Rectal smooth muscle tissue (tissue), 1 donor: Measurements from ENCODE around the gene PRPF40A.
"Not testable (repeated sequence)": the region's sequence is repeated elsewhere in the genome, so short reads cannot be mapped to it uniquely, and the experiment has no call there.

Experiments
- H3K27ac ChIP-seq: one replicate; pipeline ENCODE4 v1.7.0; 2013; ENCODE audit warnings: low read depth, low read length, inconsistent platforms
- H3K27me3 ChIP-seq: one replicate; pipeline ENCODE4 v1.7.0; 2013; ENCODE audit warnings: low read length; ENCODE audit not compliant: control insufficient read depth, insufficient read depth
- H3K36me3 ChIP-seq: one replicate; pipeline ENCODE4 v1.7.0; 2013; ENCODE audit warnings: low read length; ENCODE audit not compliant: control insufficient read depth, insufficient read depth
- H3K4me1 ChIP-seq: one replicate; pipeline ENCODE4 v1.7.0; 2013; ENCODE audit warnings: low read length; ENCODE audit not compliant: control insufficient read depth, insufficient read depth
- H3K4me3 ChIP-seq: one replicate; pipeline ENCODE4 v1.7.0; 2013; ENCODE audit warnings: low read length
- H3K9ac ChIP-seq: one replicate; pipeline ENCODE4 v1.7.0; 2013; ENCODE audit warnings: low read length

The PRPF40A gene

GRCh38 chr2:152738438-152738837 is 21.2 kb upstream of the PRPF40A start:
- H3K36me3 ChIP-seq: peaks cover 2% of the 10 kb centered on the region
- no peak overlapping the region for H3K9ac ChIP-seq
- no peak overlapping the region for H3K27ac ChIP-seq
- no peaks in the 10 kb centered on the region for H3K4me1 ChIP-seq
- H3K4me3 ChIP-seq: no peak overlapping the region
- no peaks in the 10 kb centered on the region for H3K27me3 ChIP-seq

GRCh38 chr2:152737509-152737908 is 20.2 kb upstream of the PRPF40A start:
- H3K9ac ChIP-seq, H3K4me1 ChIP-seq, H3K36me3 ChIP-seq, H3K27me3 ChIP-seq, H3K4me3 ChIP-seq, H3K27ac ChIP-seq: not testable (repeated sequence)

GRCh38 chr2:152730591-152731333 is 13.5 kb upstream of the PRPF40A start:
- Histone ChIP-seq H3K9ac (no peak overlapping the region), H3K4me1 (no peaks in the 10 kb centered on the region), H3K27me3 (no peaks in the 10 kb centered on the region), H3K4me3 (no peak overlapping the region), H3K27ac (no peak overlapping the region), H3K36me3 (no peaks in the 10 kb centered on the region)

GRCh38 chr2:152729844-152730243 is 12.6 kb upstream of the PRPF40A start:
- Histone ChIP-seq H3K27ac (no peak overlapping the region), H3K4me3 (no peak overlapping the region), H3K27me3 (no peaks in the 10 kb centered on the region), H3K36me3 (no peaks in the 10 kb centered on the region), H3K9ac (no peak overlapping the region), H3K4me1 (no peaks in the 10 kb centered on the region)

- no peak overlapping the region for H3K27ac ChIP-seq
- no peak overlapping the region for H3K4me3 ChIP-seq
- no peaks in the 10 kb centered on the region for H3K27me3 ChIP-seq
- peaks cover 6% of the 10 kb centered on the region for H3K4me1 ChIP-seq
- no peak overlapping the region for H3K9ac ChIP-seq
- H3K36me3 ChIP-seq: no peaks in the 10 kb centered on the region
Observed at GRCh38 chr2:152723918-152724317, 6.7 kb upstream of the PRPF40A start.

- H3K9ac ChIP-seq, H3K36me3 ChIP-seq, H3K27ac ChIP-seq: not testable (repeated sequence)
Observed at GRCh38 chr2:152722639-152723038, 5.4 kb upstream of the PRPF40A start.

GRCh38 chr2:152720794-152721193 is 3.5 kb upstream of the PRPF40A start:
- H3K4me3 ChIP-seq: no peak overlapping the region
- no peaks in the 10 kb centered on the region for H3K27me3 ChIP-seq
- H3K4me1 ChIP-seq: peaks cover 9% of the 10 kb centered on the region
- H3K27ac ChIP-seq: no peak overlapping the region
- H3K9ac ChIP-seq: no peak overlapping the region
- no peaks in the 10 kb centered on the region for H3K36me3 ChIP-seq

More at GRCh38 chr2:152722639-152723038, 5.4 kb upstream of the PRPF40A start:
- H3K4me3 ChIP-seq, H3K27me3 ChIP-seq, H3K4me1 ChIP-seq: not testable (repeated sequence)

- Histone ChIP-seq H3K36me3 (no peaks in the 10 kb centered on the region), H3K4me1 (peaks cover 9% of the 10 kb centered on the region)
Observed at GRCh38 chr2:152718909-152719645, 1.8 kb upstream of the PRPF40A start.

GRCh38 chr2:152718076-152718908 is 1.0 kb upstream of the PRPF40A start, which contains the start of gene ARL6IP6:
TSS of gene ARL6IP6 (plus strand) at chr2:152718620. CDS start at chr2:152718625, 5 bp downstream.
- peaks cover 9% of the 10 kb centered on the region for H3K4me1 ChIP-seq
- H3K27me3 ChIP-seq: no peaks in the 10 kb centered on the region
- no peaks in the 10 kb centered on the region for H3K36me3 ChIP-seq
- peak within 1 kb of the TSS; percentile 97 for H3K4me3 ChIP-seq
- H3K9ac ChIP-seq: peak within 1 kb of the TSS; percentile 93
- H3K27ac ChIP-seq: peak within 1 kb of the TSS; percentile 95

More at GRCh38 chr2:152718909-152719645, 1.8 kb upstream of the PRPF40A start:
- Histone ChIP-seq H3K4me3 (peak overlapping the region; percentile 97), H3K27me3 (no peaks in the 10 kb centered on the region), H3K9ac (peak overlapping the region; percentile 93), H3K27ac (peak overlapping the region; percentile 95)

- H3K27me3 ChIP-seq: no peaks in the 10 kb centered on the region
- H3K4me3 ChIP-seq: peak overlapping the region; percentile 97
- H3K27ac ChIP-seq: peak overlapping the region; percentile 95
- H3K4me1 ChIP-seq: peaks cover 9% of the 10 kb centered on the region
- peaks cover 2% of the 10 kb centered on the region for H3K36me3 ChIP-seq
- H3K9ac ChIP-seq: peak overlapping the region; percentile 95
Observed at GRCh38 chr2:152716805-152717227, 445 bp downstream of the PRPF40A start.

- Histone ChIP-seq H3K4me3 (peak overlapping the region; percentile 97), H3K36me3 (peaks cover 3% of the 10 kb centered on the region), H3K27ac (no peak overlapping the region), H3K27me3 (no peaks in the 10 kb centered on the region), H3K9ac (no peak overlapping the region), H3K4me1 (peaks cover 9% of the 10 kb centered on the region)
Observed at GRCh38 chr2:152715854-152716428, 1.3 kb downstream of the PRPF40A start.

- Histone ChIP-seq H3K36me3 (peaks cover 3% of the 10 kb centered on the region), H3K9ac (no peak overlapping the region), H3K4me1 (peaks cover 6% of the 10 kb centered on the region), H3K27ac (no peak overlapping the region), H3K4me3 (no peak overlapping the region), H3K27me3 (no peaks in the 10 kb centered on the region)
Observed at GRCh38 chr2:152715112-152715511, 2.1 kb downstream of the PRPF40A start.
